Measurements from ENCODE around the gene TERT.

The TERT gene

DNA sequence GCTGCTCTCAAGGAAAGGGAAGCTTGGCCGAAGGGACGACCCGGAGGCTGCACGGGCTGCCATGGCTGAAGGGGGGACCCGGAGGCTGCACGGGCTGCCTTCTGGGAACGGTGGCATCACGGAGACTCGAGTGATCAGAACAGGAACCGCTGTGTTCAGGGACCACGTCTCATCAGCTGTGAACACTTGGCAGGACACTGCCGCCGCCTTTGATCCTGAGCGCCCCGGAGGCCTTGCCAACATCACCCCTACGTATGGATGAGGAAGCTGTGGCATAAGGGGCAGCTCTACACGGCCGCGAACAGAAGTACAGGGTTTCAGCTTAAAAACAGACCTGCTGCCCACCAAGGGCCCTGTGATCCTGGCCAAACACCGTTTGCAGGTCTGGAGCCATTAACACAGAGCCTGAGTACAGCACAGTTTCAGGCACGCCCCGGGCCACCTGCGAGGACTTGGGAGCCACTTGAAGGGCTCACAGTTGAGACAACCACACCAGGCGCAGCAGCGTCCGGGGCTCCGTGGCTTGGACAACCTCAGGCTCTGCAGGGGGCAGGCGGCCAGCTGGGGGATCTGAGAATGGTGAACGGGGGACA is 23.9 kb upstream of the TERT start:
- no peak for DNase-seq (ENCODE audit: low read depth)

DNA sequence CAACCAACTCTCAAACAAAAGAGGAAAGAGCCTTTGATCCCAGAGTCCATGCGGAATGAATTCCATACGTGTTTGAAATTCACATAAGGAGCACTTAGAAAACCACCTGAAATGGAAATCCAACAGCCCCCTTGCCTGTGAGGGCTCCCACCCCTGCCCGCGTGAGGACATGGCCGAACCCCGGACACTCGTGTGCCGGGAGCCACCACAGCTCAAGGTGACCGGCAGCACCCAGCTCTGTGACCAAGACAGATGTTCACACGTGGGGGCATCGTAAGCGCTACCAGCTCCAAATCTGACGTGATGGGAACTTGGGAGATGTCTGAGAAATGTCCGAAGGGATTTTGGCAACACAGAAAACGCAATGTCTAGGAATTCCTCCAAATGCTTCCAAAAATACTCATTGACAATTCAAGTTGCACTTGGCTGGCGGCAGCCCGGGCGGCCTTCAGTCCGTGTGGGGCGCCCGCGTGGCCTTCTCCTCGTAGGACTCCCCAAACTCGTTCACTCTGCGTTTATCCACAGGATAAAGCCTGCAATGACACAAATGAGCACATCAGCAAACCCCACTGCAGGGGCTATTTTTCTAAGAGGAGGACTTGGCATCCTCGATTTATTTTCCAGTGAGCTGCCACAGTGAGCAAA is 23.2 kb upstream of the TERT start:
- no peak overlapping the region for H3K4me3 ChIP-seq (ENCODE audit: low read length)
- TF ChIP-seq, protein P1, sequence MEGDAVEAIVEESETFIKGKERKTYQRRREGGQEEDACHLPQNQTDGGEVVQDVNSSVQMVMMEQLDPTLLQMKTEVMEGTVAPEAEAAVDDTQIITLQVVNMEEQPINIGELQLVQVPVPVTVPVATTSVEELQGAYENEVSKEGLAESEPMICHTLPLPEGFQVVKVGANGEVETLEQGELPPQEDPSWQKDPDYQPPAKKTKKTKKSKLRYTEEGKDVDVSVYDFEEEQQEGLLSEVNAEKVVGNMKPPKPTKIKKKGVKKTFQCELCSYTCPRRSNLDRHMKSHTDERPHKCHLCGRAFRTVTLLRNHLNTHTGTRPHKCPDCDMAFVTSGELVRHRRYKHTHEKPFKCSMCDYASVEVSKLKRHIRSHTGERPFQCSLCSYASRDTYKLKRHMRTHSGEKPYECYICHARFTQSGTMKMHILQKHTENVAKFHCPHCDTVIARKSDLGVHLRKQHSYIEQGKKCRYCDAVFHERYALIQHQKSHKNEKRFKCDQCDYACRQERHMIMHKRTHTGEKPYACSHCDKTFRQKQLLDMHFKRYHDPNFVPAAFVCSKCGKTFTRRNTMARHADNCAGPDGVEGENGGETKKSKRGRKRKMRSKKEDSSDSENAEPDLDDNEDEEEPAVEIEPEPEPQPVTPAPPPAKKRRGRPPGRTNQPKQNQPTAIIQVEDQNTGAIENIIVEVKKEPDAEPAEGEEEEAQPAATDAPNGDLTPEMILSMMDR (conservative IDR thresholded peaks at IDR 0.05; ENCODE audit: low read depth, low read length), result no peak
- DNase-seq (ENCODE audit: low read depth), result no peak

More for the DNA sequence above, 23.9 kb upstream of the TERT start:
- TF ChIP-seq, protein P1 (conservative IDR thresholded peaks at IDR 0.05; ENCODE audit: low read depth, low read length), result no peak
- no peak overlapping the region for H3K4me3 ChIP-seq (ENCODE audit: low read length)

DNA sequence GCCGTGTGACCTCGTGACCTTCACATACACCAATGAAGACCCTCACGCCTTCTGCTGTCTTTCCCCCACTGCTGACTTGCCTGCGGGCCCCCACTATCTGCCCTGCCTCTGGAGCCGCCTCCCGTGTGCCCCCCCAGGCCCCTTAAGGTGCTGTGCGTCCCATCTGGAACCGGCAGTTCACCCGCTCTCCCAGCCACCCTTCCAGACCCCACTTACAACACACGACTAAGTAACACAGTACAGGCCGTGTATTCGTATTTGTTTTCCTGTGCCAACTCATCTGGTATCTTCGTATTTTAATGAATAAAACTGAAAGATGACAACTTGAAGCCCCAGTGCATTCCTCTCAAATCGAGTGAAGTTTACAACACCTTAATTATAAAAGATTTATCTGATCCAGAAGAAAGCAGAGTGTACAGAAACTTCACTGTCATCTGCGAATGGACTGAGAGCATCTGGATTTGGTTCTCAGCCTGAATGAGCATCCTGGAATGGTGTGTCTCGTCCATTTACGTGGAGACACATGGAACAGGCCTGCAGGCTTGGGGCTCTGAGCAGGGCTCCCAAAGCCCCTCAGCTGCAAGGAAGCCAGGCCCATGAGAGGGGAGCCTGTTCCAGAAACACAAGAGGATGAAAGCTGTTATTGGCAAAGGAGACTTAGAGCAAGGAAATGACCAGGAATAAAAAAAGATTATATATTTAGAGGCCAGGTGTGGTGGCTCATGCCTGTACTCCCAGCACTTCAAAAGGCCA is 21.9 kb upstream of the TERT start:
- no peak overlapping the region for H3K4me3 ChIP-seq (ENCODE audit: low read length)
- TF ChIP-seq, protein P1 (conservative IDR thresholded peaks at IDR 0.05; ENCODE audit: low read depth, low read length), result no peak
- no peak for DNase-seq (ENCODE audit: low read depth)

DNA sequence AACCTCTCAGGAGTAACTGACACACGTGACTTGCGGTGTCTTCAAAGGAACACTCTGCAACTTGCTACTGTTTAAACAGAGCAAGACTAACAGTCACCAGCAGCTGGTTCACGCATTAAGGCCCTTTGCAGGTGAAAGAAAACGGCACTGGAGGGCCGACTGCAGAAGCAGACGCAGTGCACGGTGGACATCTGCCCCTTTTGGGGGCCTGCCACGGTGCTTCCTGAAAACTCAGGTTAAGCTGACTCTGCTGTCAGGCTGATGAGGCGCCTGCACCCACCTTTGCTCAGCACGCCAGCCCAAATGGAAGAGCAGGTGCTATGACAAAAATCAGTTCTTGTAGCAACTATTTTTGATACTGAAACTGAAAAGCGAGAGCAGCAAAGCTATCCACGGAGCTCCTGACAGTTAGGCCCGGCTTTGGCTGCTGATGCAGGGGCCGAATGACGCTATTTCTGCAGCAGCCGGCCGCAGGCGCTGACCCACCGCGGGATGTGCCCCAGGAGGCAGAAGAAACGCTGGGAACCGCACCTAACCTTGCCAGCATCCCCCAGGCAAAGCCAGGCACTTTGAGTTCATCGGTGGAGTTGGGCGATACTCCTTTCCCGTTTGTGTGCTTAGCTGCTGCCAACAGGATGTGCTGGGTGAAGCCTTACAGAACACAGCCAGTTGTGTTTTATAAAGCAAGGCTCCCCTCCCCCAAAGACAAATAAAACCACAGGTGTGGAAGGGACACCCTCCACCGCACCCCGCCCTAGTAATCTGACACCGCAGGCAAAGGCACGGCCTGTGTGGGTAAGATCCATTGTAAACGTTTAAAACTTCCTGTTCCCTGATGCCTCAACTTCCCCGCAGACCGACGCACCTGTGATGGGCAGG is 21.1 kb upstream of the TERT start:
- H3K4me3 ChIP-seq (ENCODE audit: low read length), result no peak overlapping the region
- no peak for DNase-seq (ENCODE audit: low read depth)
- TF ChIP-seq, protein P1 (conservative IDR thresholded peaks at IDR 0.05; ENCODE audit: low read depth, low read length), result no peak

DNA sequence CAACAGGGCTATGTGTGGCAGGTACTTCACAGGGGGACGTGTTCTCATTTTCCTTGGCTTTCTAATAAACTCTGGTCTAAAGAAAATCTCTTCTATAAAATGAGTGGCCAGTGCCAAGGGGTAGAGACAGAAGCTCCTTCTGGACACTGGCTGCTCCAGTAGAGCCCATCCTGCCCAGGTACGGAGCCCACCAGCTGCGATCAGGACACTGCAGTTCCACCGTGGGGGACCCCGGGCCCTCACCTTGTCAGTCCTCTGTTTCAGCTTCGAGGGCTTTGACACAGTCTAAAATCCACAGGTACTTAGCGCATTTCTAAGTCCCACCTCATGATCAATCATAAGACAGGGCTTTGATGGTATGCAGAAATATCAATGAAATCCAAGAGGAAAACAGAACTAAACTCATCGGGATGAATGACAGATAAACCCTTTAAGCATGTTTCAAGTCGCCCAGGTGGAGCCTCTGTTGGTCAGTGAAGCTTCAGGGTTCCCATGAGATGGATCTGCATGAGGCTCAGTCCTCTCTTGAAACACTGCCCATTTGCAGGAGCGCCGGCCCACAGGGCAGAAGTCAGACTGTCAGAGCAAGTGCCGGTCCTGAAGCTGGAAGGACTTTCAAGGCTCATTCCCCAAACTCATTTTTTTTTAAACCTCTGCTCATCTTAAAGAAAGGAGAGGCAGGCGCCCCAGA is 20.3 kb upstream of the TERT start:
- TF ChIP-seq, protein P1 (conservative IDR thresholded peaks at IDR 0.05; ENCODE audit: low read depth, low read length), result no peak

DNA sequence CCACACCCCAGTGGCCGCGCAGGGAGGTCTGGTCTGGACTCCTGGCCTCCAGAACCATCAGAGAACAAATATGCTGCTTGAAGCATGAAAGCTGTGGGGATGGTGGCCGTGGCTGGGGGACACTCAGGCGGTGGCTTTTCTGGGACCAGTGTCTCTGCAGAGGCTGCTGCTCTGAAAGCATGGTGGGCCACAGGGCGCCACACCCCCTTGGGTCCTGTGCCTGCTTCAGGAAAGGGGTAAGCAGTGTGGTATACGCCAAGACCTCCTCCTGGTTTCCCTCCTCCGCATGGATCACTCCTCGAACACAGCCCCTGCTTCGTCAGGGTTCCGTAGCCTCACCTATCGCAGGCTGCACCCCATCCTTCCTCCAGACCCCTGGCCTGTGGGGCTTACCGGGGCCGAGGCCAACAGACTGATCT is 19.7 kb upstream of the TERT start:
- TF ChIP-seq, protein P1 (conservative IDR thresholded peaks at IDR 0.05; ENCODE audit: low read depth, low read length), result no peak
- H3K4me3 ChIP-seq (ENCODE audit: low read length), result no peak overlapping the region
- DNase-seq (ENCODE audit: low read depth), result no peak

More for the DNA sequence above, 20.3 kb upstream of the TERT start:
- no peak for DNase-seq (ENCODE audit: low read depth)
- H3K4me3 ChIP-seq (ENCODE audit: low read length), result no peak overlapping the region
